ENCODE data around the gene PPP1R11.
"Not testable (repeated sequence)": the region's sequence is repeated elsewhere in the genome, so short reads cannot be mapped to it uniquely, and the experiment has no call there.

PPP1R11 gene

DNA sequence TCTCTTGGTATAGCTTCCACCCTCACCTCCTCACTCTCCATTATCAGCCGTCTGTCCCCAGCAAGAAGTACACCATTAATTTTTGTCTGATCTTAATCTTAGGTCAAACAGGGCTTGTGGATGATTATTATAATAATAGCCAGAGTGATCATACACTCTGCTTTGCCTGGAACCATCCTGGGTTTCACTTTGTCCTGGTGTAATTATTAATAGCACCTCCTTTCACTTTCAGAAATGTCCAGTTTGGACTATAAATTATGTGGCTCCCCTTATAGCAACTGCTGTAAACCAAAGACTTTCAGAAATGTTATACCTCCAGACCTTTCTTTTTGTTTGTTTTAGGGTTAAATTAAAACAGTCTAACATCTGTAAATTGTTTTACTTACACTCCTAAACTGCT, 46.8 kb downstream of the PPP1R11 start:
- TF ChIP-seq, protein P1, sequence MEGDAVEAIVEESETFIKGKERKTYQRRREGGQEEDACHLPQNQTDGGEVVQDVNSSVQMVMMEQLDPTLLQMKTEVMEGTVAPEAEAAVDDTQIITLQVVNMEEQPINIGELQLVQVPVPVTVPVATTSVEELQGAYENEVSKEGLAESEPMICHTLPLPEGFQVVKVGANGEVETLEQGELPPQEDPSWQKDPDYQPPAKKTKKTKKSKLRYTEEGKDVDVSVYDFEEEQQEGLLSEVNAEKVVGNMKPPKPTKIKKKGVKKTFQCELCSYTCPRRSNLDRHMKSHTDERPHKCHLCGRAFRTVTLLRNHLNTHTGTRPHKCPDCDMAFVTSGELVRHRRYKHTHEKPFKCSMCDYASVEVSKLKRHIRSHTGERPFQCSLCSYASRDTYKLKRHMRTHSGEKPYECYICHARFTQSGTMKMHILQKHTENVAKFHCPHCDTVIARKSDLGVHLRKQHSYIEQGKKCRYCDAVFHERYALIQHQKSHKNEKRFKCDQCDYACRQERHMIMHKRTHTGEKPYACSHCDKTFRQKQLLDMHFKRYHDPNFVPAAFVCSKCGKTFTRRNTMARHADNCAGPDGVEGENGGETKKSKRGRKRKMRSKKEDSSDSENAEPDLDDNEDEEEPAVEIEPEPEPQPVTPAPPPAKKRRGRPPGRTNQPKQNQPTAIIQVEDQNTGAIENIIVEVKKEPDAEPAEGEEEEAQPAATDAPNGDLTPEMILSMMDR (IDR thresholded peaks at IDR 0.05; ENCODE audit: low read depth, low read length): no peak
- no peak overlapping the region for H3K4me3 ChIP-seq (replicated peaks in 1 of 2; ENCODE audit: low read depth in 2 of 2, low read length in 2 of 2)
- DNase-seq (ENCODE audit: low read depth in 2 of 2): no peak

DNA sequence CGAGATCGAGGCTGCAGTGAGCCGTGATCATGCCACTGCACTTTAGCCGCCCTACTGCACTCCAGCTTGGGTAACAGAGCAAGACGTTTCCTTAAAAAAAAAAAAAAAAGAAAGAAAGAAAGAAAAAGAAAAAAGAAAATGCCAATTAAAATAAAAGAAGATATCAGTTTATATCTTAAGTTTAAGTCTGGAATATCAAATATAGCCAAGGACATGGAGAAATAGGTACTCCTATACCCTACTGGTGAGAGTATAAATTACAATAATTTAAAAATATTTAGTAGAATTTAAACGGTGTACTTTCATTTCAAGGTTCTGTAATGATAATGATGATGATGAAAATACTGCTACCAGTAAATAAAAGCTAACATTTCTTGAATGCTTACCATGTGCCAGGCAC, 49.7 kb downstream of the PPP1R11 start:
- TF ChIP-seq, protein P1 (IDR thresholded peaks at IDR 0.05; ENCODE audit: low read depth, low read length): no peak
- H3K4me3 ChIP-seq (replicated peaks in 1 of 2; ENCODE audit: low read depth in 2 of 2, low read length in 2 of 2): no peak overlapping the region
- DNase-seq (ENCODE audit: low read depth in 2 of 2): no peak

DNA sequence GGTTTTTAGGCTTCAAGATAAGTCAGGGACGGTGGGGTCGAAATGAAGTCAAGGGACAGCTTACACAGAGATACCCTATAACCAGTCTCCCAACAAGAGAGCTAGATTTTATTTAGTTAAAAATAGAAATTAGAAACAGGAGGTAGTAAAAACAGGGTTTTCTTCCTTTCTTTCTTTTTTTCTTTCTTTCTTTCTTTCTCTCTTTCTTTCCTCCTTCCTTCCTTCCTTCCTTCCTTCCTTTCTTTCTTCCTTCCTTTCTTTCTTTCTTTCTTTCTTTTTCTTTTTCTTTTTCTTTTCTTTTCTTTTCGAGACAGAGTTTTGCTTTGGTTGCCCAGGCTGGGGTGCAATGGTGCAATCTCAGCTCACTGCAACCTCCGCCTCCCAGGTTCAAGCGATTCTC, 51.7 kb downstream of the PPP1R11 start:
- DNase-seq (ENCODE audit: low read depth in 2 of 2); H3K4me3 ChIP-seq (replicated peaks in 1 of 2; ENCODE audit: low read depth in 2 of 2, low read length in 2 of 2): not testable (repeated sequence)

Measured in cardiac fibroblast (primary cell).